ENCODE data around the gene KRT6A. TPM values are rescaled to one million over a fixed set of nuclear protein-coding genes. Genes with fewer than 3 reads are reported as not detected.
"Not testable (repeated sequence)": the region's sequence is repeated elsewhere in the genome, so short reads cannot be mapped to it uniquely, and the experiment has no call there.

Gene KRT6A
- total RNA-seq, 1 donor from 2014 or later, result 1.6 TPM

DNA sequence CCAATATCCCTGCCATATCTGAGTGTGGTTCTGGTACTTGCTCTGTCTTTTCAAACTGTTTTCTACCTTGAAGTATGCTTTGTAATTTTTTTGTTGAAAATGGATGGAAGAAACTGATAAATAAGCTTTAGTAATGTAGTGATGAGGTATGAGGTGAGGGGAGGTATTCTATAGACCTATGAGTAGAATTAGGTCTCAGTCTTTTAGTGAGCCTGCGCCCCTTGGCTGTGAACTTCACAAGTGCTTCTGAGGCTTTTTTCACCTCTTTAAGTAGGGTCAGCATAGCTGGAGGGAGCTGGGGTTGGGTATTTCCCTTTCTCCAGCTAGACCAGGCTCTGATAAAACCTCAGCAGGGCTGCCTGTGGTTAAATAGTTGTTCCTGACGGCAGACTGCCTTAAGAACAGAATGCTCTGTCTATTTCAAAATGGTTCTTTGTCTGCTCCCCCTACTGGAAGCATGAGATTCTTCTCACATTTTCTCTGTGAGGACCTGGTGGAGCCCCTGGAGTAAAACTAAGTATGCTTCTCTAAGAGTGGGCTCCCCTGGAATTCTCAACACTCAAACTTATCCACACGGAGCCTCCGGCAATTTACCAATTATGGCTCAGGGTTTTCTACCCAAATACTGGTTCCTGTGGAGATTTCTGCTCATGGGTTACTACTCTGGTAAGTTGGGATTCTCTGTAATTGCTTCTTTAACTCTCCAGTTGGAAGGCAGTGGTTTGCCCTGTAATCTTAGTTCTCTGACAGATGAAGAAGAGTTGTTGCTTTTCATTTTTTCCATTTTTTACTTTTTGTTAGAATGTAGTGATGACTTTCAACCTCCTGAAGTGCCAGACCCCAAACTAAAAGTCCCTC is 14.0 kb upstream of the KRT6A start:
- H3K27ac ChIP-seq (ENCODE audit: low read depth, low read length), result no peak overlapping the region
- H3K9ac ChIP-seq (ENCODE audit: low read depth in 1 of 3, low read length in 3 of 3), result no peak overlapping the region
- peaks cover 0 to 3% (median 0%) of the 10 kb centered on the region in 3 donors for H3K9me3 ChIP-seq (ENCODE audit: control insufficient read depth in 3 of 3, low read length in 3 of 3)
- H3K4me1 ChIP-seq (ENCODE audit: control insufficient read depth in 3 of 3, insufficient read depth in 3 of 3, low read length in 3 of 3), result no peaks in the 10 kb centered on the region
- peaks cover 0 to 5% (median 5%) of the 10 kb centered on the region in 3 donors for H3K27me3 ChIP-seq (ENCODE audit: control insufficient read depth in 3 of 3, insufficient read depth in 3 of 3, low read length in 3 of 3)
- no peak overlapping the region for H3K4me3 ChIP-seq (ENCODE audit: low read length in 3 of 3)
- H3K36me3 ChIP-seq (ENCODE audit: control insufficient read depth in 3 of 3, insufficient read depth in 3 of 3, low read length in 3 of 3), result no peaks in the 10 kb centered on the region

DNA sequence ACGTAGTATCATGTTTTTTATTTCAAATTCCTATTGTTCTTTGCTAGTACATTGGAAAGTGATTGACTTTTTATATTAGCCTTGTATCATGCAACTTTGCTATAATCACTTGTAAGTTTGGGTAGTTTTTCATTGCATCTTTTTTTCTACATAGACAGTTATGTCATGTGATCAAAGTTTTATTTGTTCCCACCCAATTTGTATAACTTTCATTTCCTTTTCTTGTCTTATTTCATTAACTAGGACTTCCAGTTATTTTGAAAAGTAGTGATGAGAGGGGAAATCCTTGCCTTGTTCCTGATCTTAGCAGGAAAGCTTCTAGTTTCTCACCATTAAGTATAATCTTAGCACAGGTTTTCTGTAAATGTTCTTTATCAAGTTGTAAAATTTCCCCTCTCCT is 9.8 kb upstream of the KRT6A start:
- Histone ChIP-seq H3K27ac (ENCODE audit: low read depth, low read length) (no peak overlapping the region), H3K4me1 (ENCODE audit: control insufficient read depth in 3 of 3, insufficient read depth in 3 of 3, low read length in 3 of 3) (no peaks in the 10 kb centered on the region), H3K4me3 (ENCODE audit: low read length in 3 of 3) (no peak overlapping the region), H3K9me3 (ENCODE audit: control insufficient read depth in 3 of 3, low read length in 3 of 3) (no peaks in the 10 kb centered on the region), H3K36me3 (ENCODE audit: control insufficient read depth in 3 of 3, insufficient read depth in 3 of 3, low read length in 3 of 3) (no peaks in the 10 kb centered on the region), H3K9ac (ENCODE audit: low read depth in 1 of 3, low read length in 3 of 3) (no peak overlapping the region), H3K27me3 (ENCODE audit: control insufficient read depth in 3 of 3, insufficient read depth in 3 of 3, low read length in 3 of 3) (peaks cover 0 to 4% (median under 1%) of the 10 kb centered on the region in 3 donors)

DNA sequence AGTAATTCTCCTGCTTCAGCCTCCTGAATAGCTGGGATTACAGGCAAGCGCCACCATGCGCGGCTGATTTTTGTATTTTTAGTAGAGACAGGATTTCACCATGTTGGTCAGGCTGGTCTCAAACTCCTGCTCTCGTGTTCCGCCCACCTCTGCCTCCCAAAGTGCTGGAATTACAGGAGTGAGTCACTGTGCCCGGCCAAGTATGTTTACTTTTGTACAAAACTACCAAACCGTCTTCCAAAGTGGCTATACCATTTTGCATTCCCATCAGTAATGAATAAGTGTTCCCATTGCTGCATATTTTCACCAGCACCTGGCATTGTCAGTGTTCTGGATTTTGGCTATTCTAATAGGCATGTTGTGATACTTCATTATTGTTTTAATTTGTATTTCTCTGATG is 8.4 kb upstream of the KRT6A start:
- no peaks in the 10 kb centered on the region for H3K4me1 ChIP-seq (ENCODE audit: control insufficient read depth in 3 of 3, insufficient read depth in 3 of 3, low read length in 3 of 3)
- no peak overlapping the region for H3K9ac ChIP-seq (ENCODE audit: low read depth in 1 of 3, low read length in 3 of 3)
- H3K27me3 ChIP-seq (ENCODE audit: control insufficient read depth in 3 of 3, insufficient read depth in 3 of 3, low read length in 3 of 3), result peaks cover 0 to 4% (median 0%) of the 10 kb centered on the region in 3 donors
- H3K4me3 ChIP-seq (ENCODE audit: low read length in 3 of 3), result no peak overlapping the region
- H3K36me3 ChIP-seq (ENCODE audit: control insufficient read depth in 3 of 3, insufficient read depth in 3 of 3, low read length in 3 of 3), result no peaks in the 10 kb centered on the region
- H3K9me3 ChIP-seq (ENCODE audit: control insufficient read depth in 3 of 3, low read length in 3 of 3), result no peaks in the 10 kb centered on the region
- no peak overlapping the region for H3K27ac ChIP-seq (ENCODE audit: low read depth, low read length)

DNA sequence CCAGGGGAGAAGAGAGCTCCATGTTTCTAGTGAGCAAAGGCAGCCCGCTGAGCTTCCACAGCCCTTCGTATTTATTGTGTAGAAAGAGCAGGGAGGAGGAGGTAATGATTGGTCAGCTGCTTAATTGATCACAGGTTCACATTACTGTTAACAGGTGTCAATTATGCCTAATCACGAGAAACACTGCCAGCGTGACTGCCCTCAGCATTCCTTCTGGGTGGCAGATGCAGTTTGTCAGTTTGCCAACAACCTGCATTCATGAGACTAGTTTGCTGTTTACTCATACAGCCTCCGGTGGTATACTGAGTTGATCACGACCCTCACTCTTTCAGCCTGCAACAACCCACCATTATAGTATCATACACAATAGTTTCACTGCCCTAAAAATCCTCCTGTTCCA is 7.5 kb upstream of the KRT6A start:
- not testable (repeated sequence) for H3K9ac ChIP-seq (ENCODE audit: low read depth in 1 of 3, low read length in 3 of 3); H3K4me3 ChIP-seq (ENCODE audit: low read length in 3 of 3); H3K27me3 ChIP-seq (ENCODE audit: control insufficient read depth in 3 of 3, insufficient read depth in 3 of 3, low read length in 3 of 3); H3K27ac ChIP-seq (ENCODE audit: low read depth, low read length); H3K9me3 ChIP-seq (ENCODE audit: control insufficient read depth in 3 of 3, low read length in 3 of 3); H3K4me1 ChIP-seq (ENCODE audit: control insufficient read depth in 3 of 3, insufficient read depth in 3 of 3, low read length in 3 of 3); H3K36me3 ChIP-seq (ENCODE audit: control insufficient read depth in 3 of 3, insufficient read depth in 3 of 3, low read length in 3 of 3)

DNA sequence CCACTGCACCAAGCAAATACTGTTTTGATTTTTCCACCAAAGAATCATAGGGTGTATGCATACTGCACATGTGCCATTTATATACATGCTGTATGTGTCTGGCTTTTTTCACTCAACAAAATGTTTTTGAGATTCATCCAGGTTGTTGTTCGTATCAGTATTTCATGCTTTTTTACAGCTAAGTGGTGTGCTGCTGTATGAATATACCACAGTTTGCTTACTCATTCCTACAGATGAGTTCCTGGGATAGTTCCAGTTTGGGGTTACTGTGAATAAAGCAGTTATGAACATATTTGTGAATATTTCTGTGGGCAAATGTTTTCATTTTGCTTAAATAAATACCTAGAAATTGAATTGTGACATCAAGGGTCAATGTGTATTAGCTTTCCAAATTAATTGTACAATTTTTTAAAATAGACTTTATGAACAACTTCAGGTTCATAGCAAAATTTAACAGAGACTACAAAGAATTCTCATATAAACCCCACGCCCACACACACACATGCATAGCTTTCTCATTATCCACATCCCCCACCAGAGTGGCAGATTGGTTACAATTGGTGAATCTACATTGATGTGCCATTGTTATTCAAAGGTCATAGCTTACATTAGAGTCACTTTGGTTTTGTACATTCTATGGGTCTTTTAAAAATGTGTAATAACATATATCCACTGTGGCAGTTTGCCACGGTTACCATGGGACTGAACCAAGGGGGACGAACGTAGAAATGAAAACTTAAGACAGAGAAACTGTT is 6.9 kb upstream of the KRT6A start:
- Histone ChIP-seq H3K4me3 (ENCODE audit: low read length in 3 of 3) (no peak overlapping the region), H3K27me3 (ENCODE audit: control insufficient read depth in 3 of 3, insufficient read depth in 3 of 3, low read length in 3 of 3) (peaks cover 0 to 4% (median 0%) of the 10 kb centered on the region in 3 donors), H3K9ac (ENCODE audit: low read depth in 1 of 3, low read length in 3 of 3) (no peak overlapping the region)

DNA sequence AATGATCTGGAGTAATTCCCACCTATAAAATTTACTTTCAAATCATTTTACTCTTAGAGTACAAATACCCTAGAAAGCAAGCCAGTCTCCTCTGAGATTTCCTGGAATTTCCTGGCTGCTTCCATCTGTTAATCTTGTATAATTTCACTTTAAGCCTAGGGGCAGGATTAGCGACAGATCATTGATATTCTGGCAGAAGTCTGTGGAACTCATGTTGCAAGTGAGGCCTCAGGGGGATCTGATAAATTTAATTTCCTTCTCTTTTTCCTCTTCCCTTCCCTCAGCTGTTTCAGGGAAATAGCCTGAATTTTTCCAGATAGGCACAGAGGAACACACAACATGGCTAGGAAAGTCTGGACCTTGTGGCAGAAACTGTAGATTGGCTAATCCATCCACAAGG is 5.9 kb upstream of the KRT6A start:
- Histone ChIP-seq H3K4me1 (ENCODE audit: control insufficient read depth in 3 of 3, insufficient read depth in 3 of 3, low read length in 3 of 3) (peaks cover 0 to 3% (median 0%) of the 10 kb centered on the region in 3 donors), H3K9ac (ENCODE audit: low read depth in 1 of 3, low read length in 3 of 3) (no peak overlapping the region), H3K27ac (ENCODE audit: low read depth, low read length) (no peak overlapping the region), H3K27me3 (ENCODE audit: control insufficient read depth in 3 of 3, insufficient read depth in 3 of 3, low read length in 3 of 3) (peaks cover 4 to 6% (median 4%) of the 10 kb centered on the region in 3 donors), H3K9me3 (ENCODE audit: control insufficient read depth in 3 of 3, low read length in 3 of 3) (no peaks in the 10 kb centered on the region), H3K36me3 (ENCODE audit: control insufficient read depth in 3 of 3, insufficient read depth in 3 of 3, low read length in 3 of 3) (no peaks in the 10 kb centered on the region), H3K4me3 (ENCODE audit: low read length in 3 of 3) (no peak overlapping the region)

More for the DNA sequence above, 6.9 kb upstream of the KRT6A start:
- peaks cover 0 to 3% (median 0%) of the 10 kb centered on the region in 3 donors for H3K4me1 ChIP-seq (ENCODE audit: control insufficient read depth in 3 of 3, insufficient read depth in 3 of 3, low read length in 3 of 3)
- no peak overlapping the region for H3K27ac ChIP-seq (ENCODE audit: low read depth, low read length)
- no peaks in the 10 kb centered on the region for H3K9me3 ChIP-seq (ENCODE audit: control insufficient read depth in 3 of 3, low read length in 3 of 3)
- H3K36me3 ChIP-seq (ENCODE audit: control insufficient read depth in 3 of 3, insufficient read depth in 3 of 3, low read length in 3 of 3), result no peaks in the 10 kb centered on the region

DNA sequence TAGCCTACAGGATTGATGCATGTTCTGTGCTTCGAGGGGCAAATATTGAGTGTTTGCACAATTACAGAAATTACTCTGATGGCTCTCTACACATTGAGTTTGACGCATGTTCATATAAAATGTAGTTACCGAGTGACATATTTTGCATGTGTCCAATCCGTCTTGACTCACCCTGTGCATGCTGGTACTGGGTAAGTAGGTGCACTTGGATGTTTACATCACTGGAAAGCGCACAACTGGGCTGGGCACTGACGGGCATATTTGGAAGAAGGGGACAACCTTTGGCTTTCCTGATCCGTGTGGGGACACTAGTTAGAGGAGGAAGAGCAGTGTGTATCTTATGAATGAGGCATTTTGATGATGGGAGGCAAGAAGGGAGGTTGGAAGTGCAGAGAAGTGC is 4.9 kb upstream of the KRT6A start:
- H3K9me3 ChIP-seq (ENCODE audit: control insufficient read depth in 3 of 3, low read length in 3 of 3), result no peaks in the 10 kb centered on the region
- H3K36me3 ChIP-seq (ENCODE audit: control insufficient read depth in 3 of 3, insufficient read depth in 3 of 3, low read length in 3 of 3), result no peaks in the 10 kb centered on the region
- peaks cover 0 to 3% (median 0%) of the 10 kb centered on the region in 3 donors for H3K4me1 ChIP-seq (ENCODE audit: control insufficient read depth in 3 of 3, insufficient read depth in 3 of 3, low read length in 3 of 3)

DNA sequence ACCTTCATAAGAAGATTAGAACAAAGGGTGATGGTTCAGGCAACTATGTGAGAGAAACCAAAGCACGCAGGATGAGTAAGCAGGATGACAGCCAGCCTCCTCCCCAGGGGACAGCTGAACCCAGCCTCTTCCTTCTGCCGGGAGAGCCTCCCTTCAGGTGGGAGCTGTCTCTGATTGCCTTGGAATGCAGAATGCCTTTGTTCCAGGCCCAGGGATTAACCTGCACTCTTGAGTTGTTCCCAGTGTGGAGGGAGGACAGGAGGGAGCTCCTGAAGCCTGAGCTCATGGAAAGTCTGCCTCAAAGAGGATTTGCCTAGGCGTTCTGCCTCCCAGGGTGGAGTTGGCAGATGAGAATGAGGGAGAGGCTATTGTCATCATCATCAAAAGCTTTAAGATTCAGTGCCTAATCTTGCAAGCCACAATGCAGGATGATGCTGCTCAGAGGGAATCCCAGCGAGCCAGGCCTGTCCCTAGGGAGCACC is 3.6 kb upstream of the KRT6A start:
- Histone ChIP-seq H3K27me3 (ENCODE audit: control insufficient read depth in 3 of 3, insufficient read depth in 3 of 3, low read length in 3 of 3) (peaks cover 6 to 13% (median 10%) of the 10 kb centered on the region in 3 donors), H3K4me1 (ENCODE audit: control insufficient read depth in 3 of 3, insufficient read depth in 3 of 3, low read length in 3 of 3) (peaks cover 0 to 3% (median 0%) of the 10 kb centered on the region in 3 donors), H3K9me3 (ENCODE audit: control insufficient read depth in 3 of 3, low read length in 3 of 3) (no peaks in the 10 kb centered on the region), H3K4me3 (ENCODE audit: low read length in 3 of 3) (no peak overlapping the region), H3K27ac (ENCODE audit: low read depth, low read length) (no peak overlapping the region), H3K36me3 (ENCODE audit: control insufficient read depth in 3 of 3, insufficient read depth in 3 of 3, low read length in 3 of 3) (no peaks in the 10 kb centered on the region), H3K9ac (ENCODE audit: low read depth in 1 of 3, low read length in 3 of 3) (no peak overlapping the region)

More for the DNA sequence above, 4.9 kb upstream of the KRT6A start:
- Histone ChIP-seq H3K27ac (ENCODE audit: low read depth, low read length) (no peak overlapping the region), H3K27me3 (ENCODE audit: control insufficient read depth in 3 of 3, insufficient read depth in 3 of 3, low read length in 3 of 3) (peaks cover 4 to 11% (median 6%) of the 10 kb centered on the region in 3 donors), H3K9ac (ENCODE audit: low read depth in 1 of 3, low read length in 3 of 3) (no peak overlapping the region), H3K4me3 (ENCODE audit: low read length in 3 of 3) (no peak overlapping the region)

DNA sequence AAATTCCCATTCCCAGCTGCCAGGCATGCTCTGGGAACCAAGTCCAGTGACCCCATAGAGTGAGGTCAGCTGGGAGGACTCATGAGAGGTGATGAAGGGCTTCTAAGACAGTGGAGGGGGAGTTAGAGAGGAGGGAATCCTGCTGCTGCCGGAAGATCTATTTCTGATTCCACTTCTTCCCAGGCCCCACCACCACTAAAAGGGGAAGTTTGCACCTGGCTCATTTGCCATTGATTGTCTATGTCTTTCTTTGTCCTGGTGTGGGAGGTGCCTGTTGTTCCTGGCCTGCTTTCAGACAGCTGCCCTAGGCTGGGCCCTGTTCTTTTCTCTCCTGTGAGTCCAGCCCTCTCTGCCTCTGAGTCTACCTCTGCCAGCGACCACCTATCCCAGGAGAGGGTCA is 3.0 kb upstream of the KRT6A start:
- Histone ChIP-seq H3K4me3 (ENCODE audit: low read length in 3 of 3) (no peak overlapping the region), H3K27ac (ENCODE audit: low read depth, low read length) (no peak overlapping the region), H3K4me1 (ENCODE audit: control insufficient read depth in 3 of 3, insufficient read depth in 3 of 3, low read length in 3 of 3) (peaks cover 0 to 3% (median 0%) of the 10 kb centered on the region in 3 donors), H3K36me3 (ENCODE audit: control insufficient read depth in 3 of 3, insufficient read depth in 3 of 3, low read length in 3 of 3) (no peaks in the 10 kb centered on the region), H3K9ac (ENCODE audit: low read depth in 1 of 3, low read length in 3 of 3) (no peak overlapping the region), H3K9me3 (ENCODE audit: control insufficient read depth in 3 of 3, low read length in 3 of 3) (no peaks in the 10 kb centered on the region), H3K27me3 (ENCODE audit: control insufficient read depth in 3 of 3, insufficient read depth in 3 of 3, low read length in 3 of 3) (peaks cover 11 to 16% (median 12%) of the 10 kb centered on the region in 3 donors)

DNA sequence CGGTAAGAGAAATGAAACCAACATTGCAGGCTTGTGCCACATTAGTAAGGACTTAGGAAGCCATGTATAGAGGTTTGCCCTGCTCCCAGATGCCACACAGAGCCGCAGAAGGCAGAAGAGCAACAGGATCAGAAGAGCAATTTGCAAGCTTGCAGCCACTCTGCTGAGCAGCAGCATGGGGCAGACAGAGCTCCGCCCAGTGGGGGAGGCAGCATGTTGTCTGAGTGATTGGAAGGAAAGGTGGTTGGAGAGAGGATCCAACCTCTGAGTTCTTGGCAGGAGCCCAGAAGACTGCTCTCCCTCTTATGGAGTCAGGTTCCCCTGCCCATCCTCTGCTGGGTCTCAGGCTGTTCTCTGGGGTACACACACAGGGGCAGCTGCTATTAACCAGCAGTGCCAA is 2.3 kb upstream of the KRT6A start:
- Histone ChIP-seq H3K4me1 (ENCODE audit: control insufficient read depth in 3 of 3, insufficient read depth in 3 of 3, low read length in 3 of 3) (peaks cover 0 to 3% (median 0%) of the 10 kb centered on the region in 3 donors), H3K27ac (ENCODE audit: low read depth, low read length) (no peak overlapping the region), H3K36me3 (ENCODE audit: control insufficient read depth in 3 of 3, insufficient read depth in 3 of 3, low read length in 3 of 3) (no peaks in the 10 kb centered on the region), H3K4me3 (ENCODE audit: low read length in 3 of 3) (no peak overlapping the region), H3K27me3 (ENCODE audit: control insufficient read depth in 3 of 3, insufficient read depth in 3 of 3, low read length in 3 of 3) (peaks cover 11 to 16% (median 12%) of the 10 kb centered on the region in 3 donors), H3K9me3 (ENCODE audit: control insufficient read depth in 3 of 3, low read length in 3 of 3) (no peaks in the 10 kb centered on the region), H3K9ac (ENCODE audit: low read depth in 1 of 3, low read length in 3 of 3) (no peak overlapping the region)

Measured in skeletal muscle tissue (tissue), 4 donors.